GM23338 (cell line): Measurements from ENCODE around the gene LGALS1. TPM values are rescaled to one million over a fixed set of nuclear protein-coding genes. Genes with fewer than 3 reads are reported as not detected.

ENCODE experiments used
- ATAC-seq: fragments of 200-7000 bp; cut with Tn5 transposase; 3 replicates; pipeline ENCODE4 v1.9.1; 2020
- DNase-seq: peaks from one replicate; pipeline ENCODE4 v3.0.0-alpha.2; 2015; ENCODE audit warnings: low spot score
- H2AFZ ChIP-seq: fragments of 200-600 bp; sonication (generic); 2 replicates; pipeline ENCODE4 v1.8.0; 2016; ENCODE audit warnings: antibody characterized with exemption, mild to moderate bottlenecking, moderate library complexity
- H3F3A ChIP-seq: fragments of 200-600 bp; sonication (generic); replicated peaks from 2 replicates; pipeline ENCODE4 v1.8.0; 2017; ENCODE audit warnings: antibody characterized with exemption, mixed run types, low read depth
- H3K27ac ChIP-seq: fragments of 200-600 bp; sonication (generic); 2 replicates; pipeline ENCODE4 v1.6.1; 2016; ENCODE audit warnings: low read depth
- H3K27me3 ChIP-seq: fragments of 200-600 bp; sonication (generic); 2 replicates; pipeline ENCODE4 v1.8.0; 2016; ENCODE audit warnings: mild to moderate bottlenecking, mixed run types, moderate library complexity; ENCODE audit not compliant: insufficient read depth
- H3K36me3 ChIP-seq: fragments of 200-600 bp; sonication (generic); 2 replicates; pipeline ENCODE4 v1.8.0; 2016; ENCODE audit warnings: mild to moderate bottlenecking; ENCODE audit not compliant: insufficient read depth
- H3K4me1 ChIP-seq: fragments of 200-600 bp; sonication (generic); 2 replicates; pipeline ENCODE4 v1.8.0; 2016; ENCODE audit warnings: mild to moderate bottlenecking, moderate library complexity; ENCODE audit not compliant: insufficient read depth
- H3K4me2 ChIP-seq: fragments of 200-600 bp; sonication (generic); 2 replicates; pipeline ENCODE4 v1.7.1; 2017; ENCODE audit warnings: mixed run types
- H3K4me3 ChIP-seq: fragments of 200-600 bp; sonication (generic); 2 replicates; pipeline ENCODE4 v1.6.1; 2016; ENCODE audit warnings: mixed run types
- H3K79me2 ChIP-seq: fragments of 200-600 bp; sonication (generic); replicated peaks from 2 replicates; pipeline ENCODE4 v1.8.0; 2017; ENCODE audit warnings: mild to moderate bottlenecking; ENCODE audit not compliant: insufficient read depth
- H3K9me2 ChIP-seq: fragments of 200-600 bp; sonication (generic); 2 replicates; pipeline ENCODE4 v1.8.0; 2017; ENCODE audit not compliant: insufficient read depth
- H4K20me1 ChIP-seq: fragments of 200-600 bp; sonication (generic); replicated peaks from 2 replicates; pipeline ENCODE4 v1.8.0; 2017; ENCODE audit warnings: mild to moderate bottlenecking; ENCODE audit not compliant: insufficient read depth
- H3K27ac Mint-ChIP-seq: 2 replicates; pipeline ENCODE4 v1.8.0; 2020; ENCODE audit warnings: inconsistent platforms, mild to moderate bottlenecking, moderate library complexity, mixed read lengths
- H3K27me3 Mint-ChIP-seq: 3 replicates; pipeline ENCODE4 v1.8.0; 2022; ENCODE audit warnings: low read depth, mild to moderate bottlenecking, moderate library complexity, mixed read lengths, inconsistent platforms; ENCODE audit not compliant: insufficient read depth, poor library complexity
- H3K36me3 Mint-ChIP-seq: 3 replicates; pipeline ENCODE4 v1.8.0; 2021; ENCODE audit warnings: low read depth, mild to moderate bottlenecking, inconsistent platforms, moderate library complexity, mixed read lengths
- H3K4me1 Mint-ChIP-seq: 3 replicates; pipeline ENCODE4 v1.8.0; 2020; ENCODE audit warnings: mild to moderate bottlenecking, inconsistent platforms, mixed read lengths
- H3K4me3 Mint-ChIP-seq: 3 replicates; pipeline ENCODE4 v1.8.0; 2021; ENCODE audit warnings: moderate library complexity, mild to moderate bottlenecking, inconsistent platforms, mixed read lengths
- H3K9me3 Mint-ChIP-seq: 3 replicates; pipeline ENCODE4 v1.8.0; 2020; ENCODE audit warnings: moderate library complexity, mild to moderate bottlenecking, inconsistent platforms, mixed read lengths
- CREB1 ChIP-seq: fragments of 250-450 bp; sonication (Bioruptor Pico); IDR thresholded peaks from 2 replicates; pipeline ENCODE4 v1.5.0; 2020; ENCODE audit warnings: low read depth, mild to moderate bottlenecking, moderate library complexity
- ETS1 ChIP-seq: IDR thresholded peaks from 2 replicates; pipeline ENCODE4 v1.6.1; 2016; ENCODE audit warnings: antibody characterized with exemption
- EZH2 ChIP-seq: fragments of 200-600 bp; sonication (generic); IDR thresholded peaks from one replicate; pipeline ENCODE4 v1.8.0; 2017; ENCODE audit warnings: antibody characterized with exemption, mild to moderate bottlenecking, low read depth; ENCODE audit not compliant: unreplicated experiment
- POLR2AphosphoS5 ChIP-seq: IDR thresholded peaks from 2 replicates; pipeline ENCODE4 v1.6.1; 2016; ENCODE audit warnings: antibody characterized with exemption, low read depth
- REST ChIP-seq: IDR thresholded peaks from one replicate; pipeline ENCODE4 v1.6.1; 2018; ENCODE audit warnings: antibody characterized with exemption; ENCODE audit not compliant: unreplicated experiment
- STAT1 ChIP-seq: IDR thresholded peaks from one replicate; pipeline ENCODE4 v1.6.1; 2016; ENCODE audit warnings: antibody characterized with exemption; ENCODE audit not compliant: unreplicated experiment
- ZNF114 ChIP-seq: fragments of 250-450 bp; sonication (Bioruptor Pico); IDR thresholded peaks from 2 replicates; pipeline ENCODE4 v1.5.0; 2020; ENCODE audit warnings: mild to moderate bottlenecking, moderate library complexity
- ZNF331 ChIP-seq: fragments of 250-450 bp; sonication (Bioruptor Pico); IDR thresholded peaks from 2 replicates; pipeline ENCODE4 v1.5.0; 2020; ENCODE audit warnings: low read depth, mild to moderate bottlenecking, moderate library complexity
- ZNF462 ChIP-seq: fragments of 250-450 bp; sonication (Bioruptor Pico); IDR thresholded peaks from 2 replicates; pipeline ENCODE4 v1.5.0; 2020; ENCODE audit warnings: mild to moderate bottlenecking, moderate library complexity
- polyA plus RNA-seq: library from polyadenylated mRNA; unstranded; fragments of >200 nt; fragmentation: Nextera tagmentation; extraction: Ambion mirVana; gene quantifications from 2 replicates; pipeline ENCODE4 v1.2.1, GENCODE V29; 2016
- total RNA-seq: library from RNA; depleted of rRNA; stranded (reverse); fragments of >200 nt; shearing (Covaris generic); gene quantifications from 2 replicates; pipeline ENCODE4 v1.2.3, GENCODE V29; 2014

LGALS1 gene
- total and polyA plus RNA-seq, 2 experiments from 2014 or later = 31.2 to 62.5 TPM

GRCh38 chr22:37627121-37627520 lies 48.3 kb upstream of the LGALS1 start:
- Histone ChIP-seq H3K9me2 (no peaks in the 10 kb centered on the region), H3K4me3 (no peak overlapping the region), H3K27me3 (no peaks in the 10 kb centered on the region), H2AFZ (no peak overlapping the region), H4K20me1 (no peaks in the 10 kb centered on the region), H3K36me3 (no peaks in the 10 kb centered on the region; the same call in 1 of the 2 replicates), H3K27ac (0 out of 2 replicates have a peak overlapping the region, but pooled peaks have one; percentile 39), H3K79me2 (no peaks in the 10 kb centered on the region), H3K4me2 (no peak overlapping the region), H3K4me1 (no peaks in the 10 kb centered on the region), H3F3A (peaks cover 9% of the 10 kb centered on the region; the same call in 1 of the 2 replicates)
- H3K27ac Mint-ChIP-seq = no peak overlapping the region
- DNase-seq = no peak
- ATAC-seq = no peak
- TF ChIP-seq ZNF331 (CRISPR knock-in tag) = no peak
- no peak for TF ChIP-seq STAT1
- TF ChIP-seq ZNF462 (CRISPR knock-in tag) = no peak
- TF ChIP-seq CREB1 (CRISPR knock-in tag) = no peak
- TF ChIP-seq ZNF114 (CRISPR knock-in tag) = no peak
- TF ChIP-seq POLR2AphosphoS5 = no peak
- TF ChIP-seq REST = no peak
- TF ChIP-seq ETS1 = no peak
- no peak for TF ChIP-seq EZH2
- H3K9me3 Mint-ChIP-seq = no peaks in the 10 kb centered on the region; the same call in 1 of the 3 replicates
- H3K4me3 Mint-ChIP-seq = no peak overlapping the region
- peaks cover 3% of the 10 kb centered on the region for H3K27me3 Mint-ChIP-seq
- peaks cover 2% of the 10 kb centered on the region for H3K4me1 Mint-ChIP-seq
- peaks cover 9% of the 10 kb centered on the region for H3K36me3 Mint-ChIP-seq
